Duodenal mucosa (tissue), 2 donors: Measurements from ENCODE around the gene CALHM2.
A peak's percentile ranks its signal among the peaks of the same experiment; 100 is the strongest.

Experiments
- H3K27ac ChIP-seq: one replicate; pipeline ENCODE4 v1.7.0; 2013; ENCODE audit warnings: low read depth, low read length
- H3K27me3 ChIP-seq, 2 donors: one replicate each; pipeline ENCODE4 v1.7.0; 2013; ENCODE audit warnings: low read length in 2 of 2, control low read depth in 1 of 2; ENCODE audit not compliant: insufficient read depth in 2 of 2, control insufficient read depth in 1 of 2
- H3K36me3 ChIP-seq, 2 donors: one replicate each; pipeline ENCODE4 v1.7.0; 2013; ENCODE audit warnings: low read length in 2 of 2, control low read depth in 1 of 2; ENCODE audit not compliant: insufficient read depth in 2 of 2, control insufficient read depth in 1 of 2
- H3K4me1 ChIP-seq, 2 donors: one replicate each; pipeline ENCODE4 v1.7.0; 2013; ENCODE audit warnings: low read length in 2 of 2, control low read depth in 1 of 2; ENCODE audit not compliant: insufficient read depth in 2 of 2, control insufficient read depth in 1 of 2
- H3K4me3 ChIP-seq, 2 donors: one replicate each; pipeline ENCODE4 v1.7.0; 2013; ENCODE audit warnings: low read length in 2 of 2, low read depth in 1 of 2
- H3K9ac ChIP-seq, 2 donors: one replicate each; pipeline ENCODE4 v1.7.0; 2013; ENCODE audit warnings: low read length in 2 of 2, low read depth in 1 of 2
- H3K9me3 ChIP-seq, 2 donors: one replicate each; pipeline ENCODE4 v1.7.0; 2013; ENCODE audit warnings: low read length in 2 of 2, control low read depth in 1 of 2; ENCODE audit not compliant: control insufficient read depth in 1 of 2

CALHM2 gene, protein sequence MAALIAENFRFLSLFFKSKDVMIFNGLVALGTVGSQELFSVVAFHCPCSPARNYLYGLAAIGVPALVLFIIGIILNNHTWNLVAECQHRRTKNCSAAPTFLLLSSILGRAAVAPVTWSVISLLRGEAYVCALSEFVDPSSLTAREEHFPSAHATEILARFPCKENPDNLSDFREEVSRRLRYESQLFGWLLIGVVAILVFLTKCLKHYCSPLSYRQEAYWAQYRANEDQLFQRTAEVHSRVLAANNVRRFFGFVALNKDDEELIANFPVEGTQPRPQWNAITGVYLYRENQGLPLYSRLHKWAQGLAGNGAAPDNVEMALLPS

DNA sequence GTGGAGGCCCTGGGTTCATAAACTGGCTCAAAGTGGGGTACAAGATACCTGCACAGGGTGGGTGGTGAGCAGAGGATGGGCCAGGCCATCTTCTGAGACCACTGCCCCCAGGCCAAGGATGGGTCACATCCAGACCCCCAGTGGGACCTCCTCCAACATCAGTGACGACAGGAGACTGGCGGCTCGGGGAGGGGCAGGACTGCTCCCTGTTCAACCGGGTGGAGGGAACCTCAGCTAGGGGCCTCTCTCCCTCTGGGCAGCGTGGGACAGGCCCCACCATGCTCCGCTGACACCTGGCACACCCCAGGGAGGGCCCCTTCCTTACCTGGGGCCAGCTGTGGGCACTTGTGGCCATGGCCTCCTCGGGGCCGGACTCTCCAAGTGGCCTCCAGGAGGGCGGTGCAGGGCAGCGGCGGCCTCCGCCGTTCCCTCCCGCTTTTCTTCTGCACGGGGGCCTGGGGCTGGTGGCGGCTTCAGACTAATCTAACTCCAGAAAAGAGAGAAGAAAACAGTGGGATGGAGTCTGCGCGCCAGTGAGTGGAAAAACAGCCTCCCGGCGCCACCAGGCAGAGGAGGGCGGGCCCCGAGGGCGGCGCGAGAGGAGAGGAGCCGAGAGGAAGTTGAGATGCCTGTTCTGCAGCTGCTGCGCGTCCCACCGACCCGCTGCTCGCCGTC, at the start of gene CALHM2:
Gene CALHM2, minus strand, starts transcription at position 540 of the 675 bp plus-strand sequence. CDS start 2,429 bp downstream, outside the sequence.
- Histone ChIP-seq H3K36me3 (peaks cover 6 to 24% of the 10 kb centered on the region in 2 donors), H3K9ac (peak within 1 kb of the TSS; percentile 64 to 75), H3K9me3 (no peaks in the 10 kb centered on the region), H3K27me3 (no peaks in the 10 kb centered on the region), H3K4me1 (peaks cover 9 to 45% of the 10 kb centered on the region in 2 donors), H3K4me3 (peak within 1 kb of the TSS; percentile 79 to 86), H3K27ac (peak within 1 kb of the TSS; percentile 82)

DNA sequence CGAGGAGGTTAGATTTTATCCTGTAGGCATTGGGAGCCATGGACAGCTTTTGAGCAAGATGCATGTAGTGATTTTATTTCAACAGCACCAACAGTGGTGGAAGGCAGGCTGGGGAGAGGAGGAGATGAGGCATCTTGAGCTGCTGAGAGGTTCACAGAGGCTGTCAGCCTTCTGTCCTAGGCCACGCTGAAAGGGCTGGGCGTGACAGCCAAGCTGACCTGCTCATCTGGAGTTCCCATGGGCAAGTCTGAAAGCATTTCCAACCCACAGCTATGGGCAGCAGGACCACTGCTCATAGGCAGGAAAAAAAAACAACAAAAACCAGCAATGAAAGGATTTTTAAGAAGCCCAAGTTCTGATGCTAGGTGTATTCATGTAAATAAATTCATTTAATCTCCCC, 49.0 kb upstream of the CALHM2 start:
- H3K9ac ChIP-seq, result no peak overlapping the region
- no peak overlapping the region for H3K4me3 ChIP-seq
- H3K27ac ChIP-seq, result no peak overlapping the region
- no peaks in the 10 kb centered on the region for H3K9me3 ChIP-seq
- peaks cover 24 to 30% of the 10 kb centered on the region in 2 donors for H3K4me1 ChIP-seq
- no peaks in the 10 kb centered on the region for H3K27me3 ChIP-seq
- no peaks in the 10 kb centered on the region for H3K36me3 ChIP-seq

DNA sequence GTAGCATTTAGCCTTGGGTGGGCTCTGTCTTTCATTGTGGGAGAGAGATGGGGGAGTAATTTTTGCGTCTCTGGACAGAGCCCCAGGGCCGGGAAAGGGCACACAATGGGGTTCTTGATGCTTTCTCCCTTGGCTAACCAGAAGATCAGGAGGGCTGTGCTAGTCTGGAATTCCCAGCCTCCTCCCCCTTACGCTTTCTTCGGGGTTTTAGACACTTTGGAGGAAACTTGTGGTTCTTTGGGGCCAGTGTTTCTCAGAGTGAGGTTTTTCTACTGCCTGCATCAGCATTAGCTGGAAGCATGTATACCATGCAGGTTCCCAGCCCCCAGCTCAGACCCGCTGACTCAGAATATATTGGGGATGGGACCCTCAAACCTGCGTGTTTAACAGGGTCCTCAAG, 48.3 kb upstream of the CALHM2 start:
- no peaks in the 10 kb centered on the region for H3K27me3 ChIP-seq
- no peaks in the 10 kb centered on the region for H3K36me3 ChIP-seq
- H3K9ac ChIP-seq, result no peak overlapping the region
- no peak overlapping the region for H3K27ac ChIP-seq
- H3K9me3 ChIP-seq, result no peaks in the 10 kb centered on the region
- peaks cover 24 to 30% of the 10 kb centered on the region in 2 donors for H3K4me1 ChIP-seq
- no peak overlapping the region for H3K4me3 ChIP-seq

DNA sequence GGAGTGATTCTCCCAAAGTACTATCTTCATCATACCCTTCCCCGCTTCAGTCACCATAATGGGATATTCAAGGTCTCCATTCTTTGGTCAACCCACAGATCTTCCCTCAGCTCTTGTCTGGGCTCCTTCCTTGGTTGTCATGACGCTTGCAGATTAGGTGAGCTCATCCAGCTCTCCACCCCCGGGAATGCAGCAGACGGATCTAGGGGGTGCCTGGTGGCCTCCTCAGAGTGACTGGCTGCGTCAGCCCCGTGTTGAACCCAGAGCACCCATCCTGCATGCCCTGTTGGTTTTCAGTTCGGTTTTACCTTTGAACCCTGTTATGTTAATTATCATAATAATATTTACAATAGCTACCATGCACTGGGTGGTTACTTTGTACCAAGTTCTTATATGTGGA, 47.7 kb upstream of the CALHM2 start:
- no peak overlapping the region for H3K27ac ChIP-seq
- no peaks in the 10 kb centered on the region for H3K36me3 ChIP-seq
- H3K9ac ChIP-seq, result no peak overlapping the region
- no peaks in the 10 kb centered on the region for H3K9me3 ChIP-seq
- H3K4me3 ChIP-seq, result no peak overlapping the region
- H3K27me3 ChIP-seq, result peaks cover 3 to 5% of the 10 kb centered on the region in 2 donors
- peaks cover 24 to 30% of the 10 kb centered on the region in 2 donors for H3K4me1 ChIP-seq

DNA sequence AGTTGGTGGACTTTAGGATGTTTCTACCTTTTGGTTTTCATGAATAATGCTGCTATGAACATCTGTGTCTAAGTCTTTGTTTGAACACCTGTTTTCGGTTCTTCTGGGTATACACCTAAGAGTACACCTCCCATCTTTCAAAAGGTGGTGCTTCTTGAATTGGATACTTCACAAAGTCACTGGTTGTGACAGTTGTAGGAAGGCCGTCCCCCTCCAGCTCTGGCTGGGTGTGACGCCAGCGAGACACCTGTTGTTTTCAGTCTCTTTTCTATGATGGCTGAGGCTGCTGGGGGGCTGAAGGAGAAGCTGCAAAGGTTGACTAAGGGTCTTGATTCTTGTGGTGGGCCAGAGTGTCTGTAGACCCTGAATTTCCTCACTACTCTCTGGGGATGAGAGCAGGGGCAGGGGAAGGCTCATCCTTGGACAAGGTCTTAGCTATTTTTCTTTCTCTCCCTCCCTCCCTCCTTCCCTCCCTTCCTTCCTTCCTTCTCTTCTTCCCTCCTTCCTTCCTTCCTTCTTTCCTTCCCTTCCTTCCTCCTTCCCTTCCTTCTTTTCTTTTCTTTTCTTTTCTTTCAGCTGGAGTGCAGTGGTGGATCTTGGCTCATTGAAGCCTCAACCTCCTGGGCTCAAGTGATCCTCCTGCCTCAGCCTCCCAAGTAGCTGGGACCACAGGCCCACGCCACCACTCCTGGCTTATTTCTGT, 46.9 kb upstream of the CALHM2 start:
- no peaks in the 10 kb centered on the region for H3K9me3 ChIP-seq
- no peak overlapping the region for H3K27ac ChIP-seq
- H3K4me3 ChIP-seq, result no peak overlapping the region
- H3K27me3 ChIP-seq, result peaks cover 10% of the 10 kb centered on the region in 2 donors
- H3K36me3 ChIP-seq, result no peaks in the 10 kb centered on the region
- peaks cover 16 to 25% of the 10 kb centered on the region in 2 donors for H3K4me1 ChIP-seq
- H3K9ac ChIP-seq, result no peak overlapping the region

DNA sequence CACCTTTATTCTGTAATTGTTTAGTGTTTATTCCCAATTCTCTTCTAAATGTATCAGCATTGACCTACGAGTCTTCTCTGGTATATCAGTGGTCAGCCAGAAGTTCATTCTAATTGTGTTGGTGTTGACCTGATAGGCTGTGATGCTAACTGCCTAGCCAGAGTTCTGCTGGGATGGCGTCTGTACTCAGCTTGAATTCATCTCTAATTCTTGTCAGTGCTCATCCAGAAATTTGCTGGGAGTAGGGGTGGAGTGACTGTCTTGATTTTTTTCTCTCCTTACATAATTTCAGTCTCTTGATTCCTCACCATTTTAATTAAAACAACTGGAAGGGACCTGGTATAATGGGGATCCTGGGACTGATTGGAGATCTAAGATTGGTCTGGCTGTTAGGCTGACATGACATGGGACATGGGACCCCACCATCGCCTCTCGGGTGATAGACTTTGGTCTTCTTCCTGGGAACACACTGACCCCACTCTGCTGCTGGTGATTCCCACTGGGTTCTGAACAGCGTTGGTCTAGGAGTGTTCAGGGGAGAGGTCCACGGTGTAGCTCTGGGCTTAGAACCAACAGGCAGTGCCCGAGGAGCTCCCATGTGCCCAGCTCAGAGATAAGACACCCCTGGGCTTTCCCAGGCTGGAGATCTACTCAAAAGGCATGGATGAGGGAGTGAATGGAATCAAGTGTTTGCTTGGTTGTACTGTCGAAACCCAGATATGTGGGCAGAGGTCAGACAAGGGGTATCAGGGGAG, 45.2 kb upstream of the CALHM2 start:
- Histone ChIP-seq H3K27me3 (peaks cover 10 to 18% of the 10 kb centered on the region in 2 donors), H3K27ac (no peak overlapping the region), H3K9ac (no peak overlapping the region)

DNA sequence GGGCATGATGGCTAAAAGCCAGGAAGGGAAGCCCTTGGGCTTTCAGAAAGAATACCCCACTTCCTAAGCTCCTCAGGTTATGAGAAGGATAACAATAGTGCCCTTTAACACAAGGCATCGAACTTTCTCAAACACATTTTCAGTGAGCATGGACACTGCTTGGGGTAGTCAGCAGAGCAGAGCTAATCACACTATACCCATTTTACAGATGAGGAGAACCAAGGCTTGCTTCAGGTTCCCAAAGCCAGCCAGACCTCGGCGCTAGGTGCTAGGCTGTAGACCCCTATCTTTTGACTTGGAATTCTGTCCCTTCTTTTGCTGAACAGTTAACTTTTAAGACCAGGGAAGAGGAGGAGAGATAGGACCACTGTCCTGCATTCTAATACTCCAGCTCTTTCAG, 43.2 kb upstream of the CALHM2 start:
- no peaks in the 10 kb centered on the region for H3K9me3 ChIP-seq
- peaks cover 10 to 18% of the 10 kb centered on the region in 2 donors for H3K27me3 ChIP-seq
- H3K9ac ChIP-seq, result no peak overlapping the region
- peaks cover 13 to 14% of the 10 kb centered on the region in 2 donors for H3K4me1 ChIP-seq
- H3K27ac ChIP-seq, result no peak overlapping the region
- no peaks in the 10 kb centered on the region for H3K36me3 ChIP-seq
- H3K4me3 ChIP-seq, result peak overlapping the region in 1 of 2 donors; percentile 58

More for the DNA sequence above, 45.2 kb upstream of the CALHM2 start:
- no peaks in the 10 kb centered on the region for H3K36me3 ChIP-seq
- peaks cover 21 to 23% of the 10 kb centered on the region in 2 donors for H3K4me1 ChIP-seq
- no peak overlapping the region for H3K4me3 ChIP-seq
- H3K9me3 ChIP-seq, result no peaks in the 10 kb centered on the region

DNA sequence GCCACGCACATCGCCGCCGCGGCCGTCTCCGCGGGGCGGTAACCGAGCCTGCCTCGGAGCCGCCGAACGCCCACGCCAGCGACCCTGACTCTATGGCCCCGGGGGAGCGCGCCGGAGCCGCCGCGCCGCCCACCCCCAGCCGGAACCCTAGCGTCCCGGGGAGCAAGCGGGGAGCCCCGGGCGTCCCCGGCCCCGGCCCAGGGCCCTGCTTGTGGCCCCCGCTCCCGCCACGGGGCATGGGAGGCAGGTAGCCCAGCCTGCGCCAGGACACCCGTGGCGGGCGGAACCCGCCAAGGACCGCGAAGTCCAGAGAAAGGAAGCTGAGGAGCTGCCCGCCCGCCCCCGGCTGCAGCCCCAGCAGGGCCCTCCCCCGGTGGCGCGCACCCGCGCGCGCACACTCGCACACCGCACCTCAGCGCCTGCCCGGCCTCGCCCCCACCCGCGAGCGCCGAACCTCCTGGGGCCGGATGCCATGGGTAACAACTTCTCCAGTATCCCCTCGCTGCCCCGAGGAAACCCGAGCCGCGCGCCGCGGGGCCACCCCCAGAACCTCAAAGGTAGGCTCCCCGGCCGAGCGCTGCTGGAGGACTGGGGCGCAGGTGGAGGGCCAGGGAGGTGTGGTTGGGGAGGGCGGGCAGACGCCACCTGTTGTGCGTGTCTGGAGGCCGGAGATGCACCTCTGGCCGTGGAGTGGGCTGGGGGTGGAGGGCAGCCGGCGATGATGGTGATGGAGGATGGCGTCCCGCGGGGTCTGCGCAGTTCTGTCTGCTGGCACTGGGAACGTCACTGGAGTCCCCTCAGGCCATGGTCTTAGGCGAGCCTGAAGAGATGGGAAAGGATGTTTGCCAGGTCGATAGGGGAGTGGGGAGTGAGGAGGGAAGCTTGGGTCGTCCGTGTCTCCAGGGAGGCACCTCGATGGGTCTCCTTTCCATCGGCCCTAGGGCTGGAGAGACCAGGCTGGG, 42.0 kb upstream of the CALHM2 start:
- Histone ChIP-seq H3K27me3 (peaks cover 10 to 18% of the 10 kb centered on the region in 2 donors), H3K27ac (no peak overlapping the region), H3K36me3 (no peaks in the 10 kb centered on the region), H3K9ac (peak overlapping the region in 1 of 2 donors; percentile 18), H3K9me3 (no peaks in the 10 kb centered on the region), H3K4me1 (peaks cover 4 to 5% of the 10 kb centered on the region in 2 donors), H3K4me3 (peak overlapping the region; percentile 63 to 67)

DNA sequence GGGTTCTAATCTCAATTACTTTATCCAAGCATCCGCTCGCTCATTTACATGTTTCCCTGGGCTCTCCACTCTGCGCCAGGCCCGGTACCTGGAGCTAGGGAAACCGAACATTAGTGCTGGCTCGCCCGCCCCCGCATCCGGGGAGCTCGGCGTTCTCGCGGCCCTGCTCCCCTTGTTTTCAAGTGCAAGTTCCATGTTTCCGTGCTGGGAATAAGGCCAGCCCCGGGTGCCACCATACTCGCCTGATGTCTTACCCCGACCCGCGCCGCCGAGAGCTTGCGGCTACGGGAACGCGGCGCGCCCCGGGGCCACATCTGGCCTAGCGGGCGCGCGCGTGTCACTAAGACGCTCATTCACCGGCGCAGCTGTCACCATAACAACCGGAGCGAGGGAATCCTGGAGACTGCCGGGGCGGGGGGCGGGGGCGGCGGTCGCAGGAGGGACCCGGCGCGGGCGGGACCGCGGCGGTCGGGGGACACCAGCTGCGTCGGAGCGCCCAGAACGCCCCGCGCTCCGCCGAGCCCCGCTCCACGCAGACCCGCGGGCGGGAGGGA, 41.3 kb upstream of the CALHM2 start, which contains the start of gene NEURL1:
Gene NEURL1, plus strand, starts transcription at position 344 of the 554 bp plus-strand sequence. CDS start 683 bp downstream, outside the sequence.
- Histone ChIP-seq H3K27ac (no peak within 1 kb of the TSS), H3K27me3 (peaks cover 10 to 18% of the 10 kb centered on the region in 2 donors), H3K9ac (peak within 1 kb of the TSS in 1 of 2 donors; percentile 18), H3K36me3 (no peaks in the 10 kb centered on the region), H3K4me1 (peaks cover 3 to 5% of the 10 kb centered on the region in 2 donors), H3K9me3 (no peaks in the 10 kb centered on the region), H3K4me3 (peak within 1 kb of the TSS; percentile 63 to 67)
